NT2/D1 (cell line): ENCODE measurements around the gene PKHD1.

ENCODE experiments used
- SUZ12 ChIP-seq: IDR thresholded peaks from 2 replicates; pipeline ENCODE4 v1.6.1; 2011; ENCODE audit not compliant: insufficient read length, insufficient read depth; ENCODE audit errors: extremely low read depth
- YY1 ChIP-seq: IDR thresholded peaks from 2 replicates; pipeline ENCODE4 v1.6.1; 2011; ENCODE audit not compliant: insufficient read length, insufficient read depth
- ZNF274 ChIP-seq: IDR thresholded peaks from 2 replicates; pipeline ENCODE4 v1.6.1; 2011; ENCODE audit warnings: mild to moderate bottlenecking, low read depth, low read length

DNA sequence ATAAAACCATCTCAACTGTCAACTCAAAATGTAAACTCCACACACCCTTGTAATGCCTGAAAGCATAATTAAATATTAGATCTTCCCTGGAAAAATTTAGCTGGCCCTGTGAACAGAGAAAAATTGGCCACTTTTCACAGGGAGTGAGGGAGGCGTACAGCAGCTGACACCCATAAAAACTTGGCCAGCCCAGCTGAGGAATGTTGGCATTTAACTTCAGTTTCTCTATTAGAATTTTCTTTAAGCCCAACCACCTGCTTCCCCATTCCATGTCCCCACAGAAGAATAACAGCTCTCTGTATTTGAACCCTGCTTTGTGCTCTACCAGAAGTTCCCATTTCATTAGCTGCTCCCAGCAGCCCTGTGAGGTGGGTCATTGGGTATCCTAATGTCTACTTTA lies 41.0 kb downstream of the PKHD1 start:
- no peak for TF ChIP-seq SUZ12
- no peak for TF ChIP-seq ZNF274
- TF ChIP-seq YY1 = no peak
